NCI-H526 (cell line): ENCODE measurements around the gene SULT6B1.
A peak's percentile ranks its signal among the peaks of the same experiment; 100 is the strongest.
"Not testable (repeated sequence)": the region's sequence is repeated elsewhere in the genome, so short reads cannot be mapped to it uniquely, and the experiment has no call there.

Experiments used
- DNase-seq, 2 experiments: peaks; one replicate each; lab custom pipeline; 2025; lab: John Stamatoyannopoulos, UW

SULT6B1 gene

GRCh38 chr2:37196320-37197195, 8.1 kb upstream of the SULT6B1 start, which contains the start of gene CEBPZOS:
TSS of gene CEBPZOS (plus strand) at chr2:37196496. CDS start at chr2:37199705, 3,209 bp downstream.
- DNase-seq = peak; percentile 54 to 80

- DNase-seq = not testable (repeated sequence)
These were observed 7.4 kb upstream of the SULT6B1 start for GRCh38 chr2:37195862-37196319.

- no peak for DNase-seq
These were observed 4.1 kb upstream of the SULT6B1 start for GRCh38 chr2:37192551-37192950.

- no peak for DNase-seq
These were observed 3.3 kb upstream of the SULT6B1 start for GRCh38 chr2:37191747-37192146.

- no peak for DNase-seq
These were observed 2.8 kb upstream of the SULT6B1 start for GRCh38 chr2:37191253-37191652.

- no peak for DNase-seq
These were observed 1.8 kb upstream of the SULT6B1 start for GRCh38 chr2:37190290-37190689.

GRCh38 chr2:37189452-37190153, 1.1 kb upstream of the SULT6B1 start:
- DNase-seq = no peak

- DNase-seq = no peak
These were observed 6.5 kb downstream of the SULT6B1 start for GRCh38 chr2:37181726-37182684.

- DNase-seq = no peak
These were observed 7.8 kb downstream of the SULT6B1 start for GRCh38 chr2:37180640-37181039.

GRCh38 chr2:37180006-37180639, 8.3 kb downstream of the SULT6B1 start:
- DNase-seq = no peak

- DNase-seq = no peak
These were observed 14.7 kb downstream of the SULT6B1 start for GRCh38 chr2:37173741-37174140.

- no peak for DNase-seq
These were observed 16.9 kb downstream of the SULT6B1 start for GRCh38 chr2:37171624-37171950.

GRCh38 chr2:37168217-37168981, 20.1 kb downstream of the SULT6B1 start:
- peak; percentile 9 to 46 for DNase-seq

GRCh38 chr2:37167636-37168180, 20.8 kb downstream of the SULT6B1 start:
- DNase-seq = no peak

GRCh38 chr2:37164757-37165156, 23.7 kb downstream of the SULT6B1 start:
- no peak for DNase-seq

- peak; percentile 49 to 91 for DNase-seq
These were observed 31.4 kb downstream of the SULT6B1 start, which contains the start of gene EIF2AK2 for GRCh38 chr2:37156857-37157714. TSS of gene EIF2AK2 (minus strand) at chr2:37156980. CDS start at chr2:37147806, 9,174 bp downstream.

GRCh38 chr2:37156071-37156856, 32.2 kb downstream of the SULT6B1 start:
- peak; percentile 36 to 75 for DNase-seq

GRCh38 chr2:37154785-37155184, 33.7 kb downstream of the SULT6B1 start:
- no peak for DNase-seq
